Activated CD4-positive, alpha-beta T cell treated with anti-CD3 and anti-CD28 coated beads, Interleukin-10, Interleukin-2, amounts not matched to agents 100 ng/mL and 50 ng/mL, durations not matched to agents 16 hours and 8 hours (primary cell): ENCODE measurements around the gene LNX1.
A peak's percentile ranks its signal among the peaks of the same experiment; 100 is the strongest.

Experiments used
- DNase-seq: peaks from one replicate; pipeline ENCODE4 v3.0.0-alpha.2; 2020

Gene LNX1

GRCh38 chr4:53571936-53572599 lies 19.2 kb downstream of the LNX1 start:
- DNase-seq, result no peak

- peak; percentile 5 for DNase-seq
Observed at GRCh38 chr4:53563824-53564223, 27.5 kb downstream of the LNX1 start.

GRCh38 chr4:53562409-53562808 lies 28.9 kb downstream of the LNX1 start:
- no peak for DNase-seq

GRCh38 chr4:53559021-53559620 lies 32.2 kb downstream of the LNX1 start:
- DNase-seq, result no peak

- no peak for DNase-seq
Observed at GRCh38 chr4:53558065-53558801, 33.1 kb downstream of the LNX1 start.

GRCh38 chr4:53557669-53558064 lies 33.6 kb downstream of the LNX1 start:
- no peak for DNase-seq

- DNase-seq, result no peak
Observed at GRCh38 chr4:53556651-53557050, 34.6 kb downstream of the LNX1 start.

GRCh38 chr4:53553486-53554210 lies 37.6 kb downstream of the LNX1 start:
- DNase-seq, result no peak

GRCh38 chr4:53552711-53553110 lies 38.6 kb downstream of the LNX1 start:
- DNase-seq, result no peak

- no peak for DNase-seq
Observed at GRCh38 chr4:53551958-53552357, 39.3 kb downstream of the LNX1 start.

- DNase-seq, result no peak
Observed at GRCh38 chr4:53551281-53551864, 39.9 kb downstream of the LNX1 start.

GRCh38 chr4:53548662-53549061 lies 42.6 kb downstream of the LNX1 start:
- DNase-seq, result no peak

GRCh38 chr4:53547983-53548382 lies 43.3 kb downstream of the LNX1 start:
- no peak for DNase-seq

GRCh38 chr4:53545942-53546581 lies 45.2 kb downstream of the LNX1 start:
- DNase-seq, result no peak

- DNase-seq, result no peak
Observed at GRCh38 chr4:53545273-53545672, 46.0 kb downstream of the LNX1 start.

- DNase-seq, result no peak
Observed at GRCh38 chr4:53543561-53543960, 47.7 kb downstream of the LNX1 start.

- no peak for DNase-seq
Observed at GRCh38 chr4:53541577-53542206, 49.6 kb downstream of the LNX1 start.

- DNase-seq, result no peak
Observed at GRCh38 chr4:53538756-53539155, 52.5 kb downstream of the LNX1 start.

- no peak for DNase-seq
Observed at GRCh38 chr4:53537606-53538005, 53.7 kb downstream of the LNX1 start.

GRCh38 chr4:53536328-53536727 lies 55.0 kb downstream of the LNX1 start:
- DNase-seq, result no peak

GRCh38 chr4:53535567-53535966 lies 55.7 kb downstream of the LNX1 start:
- no peak for DNase-seq

GRCh38 chr4:53534684-53535083 lies 56.6 kb downstream of the LNX1 start:
- DNase-seq, result no peak
